ENCODE measurements around the gene TOR4A. TPM values are rescaled to one million over a fixed set of nuclear protein-coding genes. Genes with fewer than 3 reads are reported as not detected.

The TOR4A gene
- total RNA-seq, 2 donors from 2014 or later, result 14.2 to 18.9 TPM

GRCh38 chr9:137298401-137299202, 21.1 kb downstream of the TOR4A start:
- TF ChIP-seq CTCF (conservative IDR thresholded peaks at IDR 0.05), result no peak
- H3K36me3 ChIP-seq (ENCODE audit: control insufficient read depth, insufficient read depth, low read length), result no peaks in the 10 kb centered on the region
- WGBS, 2 experiments (ENCODE audit: insufficient coverage in 1 of 2, insufficient read length in 1 of 2), result 62 to 64% methylated on average over 20 to 24 of the region's 24 CpGs
- peaks cover 5% of the 10 kb centered on the region for H3K9me3 Mint-ChIP-seq
- H3K36me3 Mint-ChIP-seq (ENCODE audit: low read depth), result no peaks in the 10 kb centered on the region
- H3K27me3 ChIP-seq (ENCODE audit: control insufficient read depth, insufficient read depth, low read length, poor library complexity, severe bottlenecking), result peaks cover 63% of the 10 kb centered on the region
- no peaks in the 10 kb centered on the region for H3K9me3 ChIP-seq (ENCODE audit: control insufficient read depth, low read length)
- H3K4me1 Mint-ChIP-seq, result peaks cover 25% of the 10 kb centered on the region
- no peak overlapping the region for H3K27ac Mint-ChIP-seq
- H3K27me3 Mint-ChIP-seq (ENCODE audit: insufficient read depth), result peaks cover 56% of the 10 kb centered on the region
- peaks cover 3% of the 10 kb centered on the region for H3K4me1 ChIP-seq (ENCODE audit: control insufficient read depth, insufficient read depth, low read length)
- peak overlapping the region; percentile 71 for H3K4me3 Mint-ChIP-seq
- H3K9ac ChIP-seq (ENCODE audit: extremely low read depth, low read length, poor library complexity, severe bottlenecking), result no peak overlapping the region
- DNase-seq, result peak; percentile 63
- no peak overlapping the region for H3K4me3 ChIP-seq (ENCODE audit: low read length)
- H3K27ac ChIP-seq (ENCODE audit: low read depth, low read length), result peak overlapping the region; percentile 61

- H3K36me3 Mint-ChIP-seq (ENCODE audit: low read depth), result no peaks in the 10 kb centered on the region
- H3K4me3 Mint-ChIP-seq, result peak overlapping the region; percentile 71
- Histone ChIP-seq H3K9ac (ENCODE audit: extremely low read depth, low read length, poor library complexity, severe bottlenecking) (no peak overlapping the region), H3K4me1 (ENCODE audit: control insufficient read depth, insufficient read depth, low read length) (peaks cover 3% of the 10 kb centered on the region), H3K27me3 (ENCODE audit: control insufficient read depth, insufficient read depth, low read length, poor library complexity, severe bottlenecking) (peaks cover 66% of the 10 kb centered on the region), H3K36me3 (ENCODE audit: control insufficient read depth, insufficient read depth, low read length) (no peaks in the 10 kb centered on the region), H3K9me3 (ENCODE audit: control insufficient read depth, low read length) (no peaks in the 10 kb centered on the region), H3K4me3 (ENCODE audit: low read length) (no peak overlapping the region), H3K27ac (ENCODE audit: low read depth, low read length) (peak overlapping the region; percentile 61)
- H3K9me3 Mint-ChIP-seq, result peaks cover 5% of the 10 kb centered on the region
- H3K27ac Mint-ChIP-seq, result no peak overlapping the region
- H3K27me3 Mint-ChIP-seq (ENCODE audit: insufficient read depth), result peaks cover 52% of the 10 kb centered on the region
- peaks cover 25% of the 10 kb centered on the region for H3K4me1 Mint-ChIP-seq
- TF ChIP-seq CTCF (conservative IDR thresholded peaks at IDR 0.05), result peak; percentile 33
- WGBS, 2 experiments (ENCODE audit: insufficient coverage in 1 of 2, insufficient read length in 1 of 2), result 20% methylated on average over 8 to 10 of the region's 10 CpGs
- peak; percentile 82 for DNase-seq
Observed at GRCh38 chr9:137299203-137299565, 21.7 kb downstream of the TOR4A start.

- H3K27ac Mint-ChIP-seq, result no peak overlapping the region
- Histone ChIP-seq H3K9me3 (ENCODE audit: control insufficient read depth, low read length) (no peaks in the 10 kb centered on the region), H3K4me3 (ENCODE audit: low read length) (peak overlapping the region; percentile 90), H3K27me3 (ENCODE audit: control insufficient read depth, insufficient read depth, low read length, poor library complexity, severe bottlenecking) (peaks cover 61% of the 10 kb centered on the region), H3K9ac (ENCODE audit: extremely low read depth, low read length, poor library complexity, severe bottlenecking) (no peak overlapping the region), H3K36me3 (ENCODE audit: control insufficient read depth, insufficient read depth, low read length) (no peaks in the 10 kb centered on the region), H3K4me1 (ENCODE audit: control insufficient read depth, insufficient read depth, low read length) (peaks cover 3% of the 10 kb centered on the region), H3K27ac (ENCODE audit: low read depth, low read length) (no peak overlapping the region)
- TF ChIP-seq CTCF (conservative IDR thresholded peaks at IDR 0.05), result no peak
- H3K36me3 Mint-ChIP-seq (ENCODE audit: low read depth), result no peaks in the 10 kb centered on the region
- no peaks in the 10 kb centered on the region for H3K9me3 Mint-ChIP-seq
- peak; percentile 73 for DNase-seq
- H3K4me3 Mint-ChIP-seq, result peak overlapping the region; percentile 71
- H3K27me3 Mint-ChIP-seq (ENCODE audit: insufficient read depth), result peaks cover 44% of the 10 kb centered on the region
- 12 to 17% methylated on average over 11 to 15 of the region's 16 CpGs for WGBS, 2 experiments (ENCODE audit: insufficient coverage in 1 of 2, insufficient read length in 1 of 2)
- peaks cover 25% of the 10 kb centered on the region for H3K4me1 Mint-ChIP-seq
Observed at GRCh38 chr9:137299938-137300337, 22.4 kb downstream of the TOR4A start.

Data from endodermal cell (in vitro differentiated cells).